ENCODE data around the gene KY.

The KY gene

GRCh38 chr3:134666885-134667284 lies 16.1 kb upstream of the KY start:
- H3K4me3 ChIP-seq (ENCODE audit: low read depth, low read length): no peak overlapping the region
- no peaks in the 10 kb centered on the region for H3K27me3 ChIP-seq (ENCODE audit: insufficient read depth, low read depth, severe bottlenecking)
- no peaks in the 10 kb centered on the region for H3K9me3 ChIP-seq (ENCODE audit: severe bottlenecking)
- H3K27ac ChIP-seq: no peak overlapping the region
- no peak for TF ChIP-seq CTCF (IDR thresholded peaks at IDR 0.05; ENCODE audit: low read depth, low read length)
- no peaks in the 10 kb centered on the region for H3K36me3 ChIP-seq
- DNase-seq: no peak

GRCh38 chr3:134666466-134666865 lies 15.6 kb upstream of the KY start:
- no peak for TF ChIP-seq CTCF (IDR thresholded peaks at IDR 0.05; ENCODE audit: low read depth, low read length)
- Histone ChIP-seq H3K4me3 (ENCODE audit: low read depth, low read length) (no peak overlapping the region), H3K27me3 (ENCODE audit: insufficient read depth, low read depth, severe bottlenecking) (no peaks in the 10 kb centered on the region), H3K27ac (no peak overlapping the region), H3K9me3 (ENCODE audit: severe bottlenecking) (no peaks in the 10 kb centered on the region), H3K36me3 (no peaks in the 10 kb centered on the region)
- no peak for DNase-seq

- Histone ChIP-seq H3K27ac (no peak overlapping the region), H3K9me3 (ENCODE audit: severe bottlenecking) (no peaks in the 10 kb centered on the region), H3K36me3 (no peaks in the 10 kb centered on the region), H3K27me3 (ENCODE audit: insufficient read depth, low read depth, severe bottlenecking) (no peaks in the 10 kb centered on the region), H3K4me3 (ENCODE audit: low read depth, low read length) (no peak overlapping the region)
- no peak for DNase-seq
- no peak for TF ChIP-seq CTCF (IDR thresholded peaks at IDR 0.05; ENCODE audit: low read depth, low read length)
These were observed 15.2 kb upstream of the KY start for GRCh38 chr3:134666052-134666451.

- no peaks in the 10 kb centered on the region for H3K9me3 ChIP-seq (ENCODE audit: severe bottlenecking)
- H3K4me3 ChIP-seq (ENCODE audit: low read depth, low read length): no peak overlapping the region
- DNase-seq: peak; percentile 69
- H3K27ac ChIP-seq: 0 out of 2 replicates have a peak overlapping the region, but pooled peaks have one; percentile 38
- H3K36me3 ChIP-seq: no peaks in the 10 kb centered on the region
- TF ChIP-seq CTCF (IDR thresholded peaks at IDR 0.05; ENCODE audit: low read depth, low read length): 0 out of 2 replicates have a peak, but pooled peaks have one; percentile 5
- H3K27me3 ChIP-seq (ENCODE audit: insufficient read depth, low read depth, severe bottlenecking): no peaks in the 10 kb centered on the region
These were observed 14.4 kb upstream of the KY start for GRCh38 chr3:134665243-134665642.

GRCh38 chr3:134663721-134664456 lies 13.1 kb upstream of the KY start:
- Histone ChIP-seq H3K4me3 (ENCODE audit: low read depth, low read length) (no peak overlapping the region), H3K27ac (no peak overlapping the region), H3K27me3 (ENCODE audit: insufficient read depth, low read depth, severe bottlenecking) (no peaks in the 10 kb centered on the region), H3K36me3 (no peaks in the 10 kb centered on the region), H3K9me3 (ENCODE audit: severe bottlenecking) (no peaks in the 10 kb centered on the region)
- no peak for DNase-seq
- TF ChIP-seq CTCF (IDR thresholded peaks at IDR 0.05; ENCODE audit: low read depth, low read length): no peak

GRCh38 chr3:134660046-134660441 lies 9.2 kb upstream of the KY start:
- Histone ChIP-seq H3K9me3 (ENCODE audit: severe bottlenecking) (no peaks in the 10 kb centered on the region), H3K27ac (no peak overlapping the region), H3K36me3 (no peaks in the 10 kb centered on the region), H3K4me3 (ENCODE audit: low read depth, low read length) (no peak overlapping the region), H3K27me3 (ENCODE audit: insufficient read depth, low read depth, severe bottlenecking) (no peaks in the 10 kb centered on the region)
- TF ChIP-seq CTCF (IDR thresholded peaks at IDR 0.05; ENCODE audit: low read depth, low read length): no peak
- no peak for DNase-seq
